Neural cell (in vitro differentiated cells): ENCODE results near the gene FAM237B. TPM values are rescaled to one million over a fixed set of nuclear protein-coding genes. Genes with fewer than 3 reads are reported as not detected.

Experiments used
- H2AFZ ChIP-seq: fragments of 200-600, 300-800 bp; sonication (generic), shearing (Covaris generic); 2 replicates; pipeline ENCODE4 v1.6.0; 2014; ENCODE audit warnings: low read depth, mild to moderate bottlenecking, antibody characterized with exemption, low read length, moderate library complexity
- H3F3A ChIP-seq: fragments of 200-600 bp; shearing (Covaris generic); 2 replicates; pipeline ENCODE4 v1.6.1; 2016; ENCODE audit warnings: mild to moderate bottlenecking, moderate library complexity, mixed read lengths, antibody characterized with exemption, low read length; ENCODE audit not compliant: insufficient read depth, poor library complexity, severe bottlenecking
- H3K27ac ChIP-seq: fragments of 200-600, 300-800 bp; sonication (generic), shearing (Covaris generic); 2 replicates; pipeline ENCODE4 v1.5.1; 2014; ENCODE audit warnings: mild to moderate bottlenecking, low read length, moderate library complexity
- H3K27me3 ChIP-seq: fragments of 300-800, 200-600 bp; sonication (generic), shearing (Covaris generic); 2 replicates; pipeline ENCODE4 v1.6.0; 2014; ENCODE audit warnings: mild to moderate bottlenecking, low read depth, low read length, moderate library complexity; ENCODE audit not compliant: insufficient read depth
- H3K36me3 ChIP-seq: fragments of 300-800, 200-600 bp; sonication (generic), shearing (Covaris generic); 2 replicates; pipeline ENCODE4 v1.5.1; 2014; ENCODE audit warnings: mild to moderate bottlenecking, antibody characterized with exemption, low read length, moderate library complexity; ENCODE audit not compliant: insufficient read depth
- H3K4me2 ChIP-seq: fragments of 300-800, 200-600 bp; sonication (generic), shearing (Covaris generic); 2 replicates; pipeline ENCODE4 v1.6.0; 2014; ENCODE audit warnings: mild to moderate bottlenecking, low read length
- H3K4me3 ChIP-seq: fragments of 300-800, 200-600 bp; sonication (generic), shearing (Covaris generic); 2 replicates; pipeline ENCODE4 v1.5.1; 2014; ENCODE audit warnings: mild to moderate bottlenecking, low read length, moderate library complexity
- H3K79me2 ChIP-seq: fragments of 200-600 bp; shearing (Covaris generic); replicated peaks from 2 replicates; pipeline ENCODE4 v1.6.0; 2014; ENCODE audit warnings: mild to moderate bottlenecking, low read length, moderate library complexity; ENCODE audit not compliant: insufficient read depth
- H3K9ac ChIP-seq: fragments of 300-800, 200-600 bp; sonication (generic), shearing (Covaris generic); 2 replicates; pipeline ENCODE4 v1.6.1; 2016; ENCODE audit warnings: mild to moderate bottlenecking, low read length, mixed read lengths
- H3K9me2 ChIP-seq: fragments of 200-600 bp; shearing (Covaris generic); 2 replicates; pipeline ENCODE4 v1.6.1; 2016; ENCODE audit warnings: mild to moderate bottlenecking, low read length, mixed read lengths; ENCODE audit not compliant: insufficient read depth
- H3K9me3 ChIP-seq: fragments of 200-600, 300-800 bp; sonication (generic), shearing (Covaris generic); 2 replicates; pipeline ENCODE4 v1.6.1; 2016; ENCODE audit warnings: mild to moderate bottlenecking, mixed run types, low read length, moderate library complexity, mixed read lengths
- H4K20me1 ChIP-seq: fragments of 200-600 bp; shearing (Covaris generic); 2 replicates; pipeline ENCODE4 v1.6.1; 2016; ENCODE audit warnings: mild to moderate bottlenecking, mixed run types; ENCODE audit not compliant: insufficient read depth
- CTCF ChIP-seq: fragments of 450-650 bp; IDR thresholded peaks from 2 replicates; pipeline ENCODE4 v1.5.1; 2014; ENCODE audit warnings: antibody characterized with exemption, mild to moderate bottlenecking, moderate library complexity; ENCODE audit not compliant: poor library complexity, severe bottlenecking
- EP300 ChIP-seq: fragments of 450-650 bp; conservative IDR thresholded peaks from 2 replicates; pipeline ENCODE4 v1.6.1; 2014; ENCODE audit warnings: antibody characterized with exemption, mild to moderate bottlenecking, moderate library complexity; ENCODE audit not compliant: poor library complexity, severe bottlenecking
- EZH2 ChIP-seq: fragments of 200-600, 300-800 bp; shearing (Covaris generic), sonication (generic); IDR thresholded peaks from 2 replicates; pipeline ENCODE4 v1.6.1; 2014; ENCODE audit warnings: antibody characterized with exemption, low read length, borderline replicate concordance, mild to moderate bottlenecking; ENCODE audit not compliant: insufficient read depth, poor library complexity, severe bottlenecking
- MXI1 ChIP-seq: fragments of 450-650 bp; conservative IDR thresholded peaks from 2 replicates; pipeline ENCODE4 v1.6.1; 2014; ENCODE audit warnings: antibody characterized with exemption, mild to moderate bottlenecking; ENCODE audit not compliant: poor library complexity, severe bottlenecking
- POLR2AphosphoS5 ChIP-seq: IDR thresholded peaks from 2 replicates; pipeline ENCODE4 v1.6.1; 2012
- RAD21 ChIP-seq: fragments of 450-650 bp; conservative IDR thresholded peaks from 2 replicates; pipeline ENCODE4 v1.6.1; 2014; ENCODE audit warnings: antibody characterized with exemption, mild to moderate bottlenecking, moderate library complexity
- SMC3 ChIP-seq: fragments of 450-650 bp; conservative IDR thresholded peaks from 2 replicates; pipeline ENCODE4 v1.6.1; 2014; ENCODE audit warnings: antibody characterized with exemption, mild to moderate bottlenecking, moderate library complexity; ENCODE audit not compliant: poor library complexity
- TAF1 ChIP-seq: IDR thresholded peaks from 2 replicates; pipeline ENCODE4 v1.6.1; 2012; ENCODE audit warnings: low read depth
- polyA plus RNA-seq: library from polyadenylated mRNA; depleted of rRNA; stranded (reverse); fragments of >200 nt; gene quantifications from 2 replicates; pipeline ENCODE4 v1.2.3, GENCODE V29; 2014
- TF ChIP-seq, protein P1 (sequence below): IDR thresholded peaks from 2 replicates; pipeline ENCODE4 v1.6.1; 2012; ENCODE audit warnings: borderline replicate concordance

The FAM237B gene
- polyA plus RNA-seq, 1 donor from 2014 or later: not detected

DNA sequence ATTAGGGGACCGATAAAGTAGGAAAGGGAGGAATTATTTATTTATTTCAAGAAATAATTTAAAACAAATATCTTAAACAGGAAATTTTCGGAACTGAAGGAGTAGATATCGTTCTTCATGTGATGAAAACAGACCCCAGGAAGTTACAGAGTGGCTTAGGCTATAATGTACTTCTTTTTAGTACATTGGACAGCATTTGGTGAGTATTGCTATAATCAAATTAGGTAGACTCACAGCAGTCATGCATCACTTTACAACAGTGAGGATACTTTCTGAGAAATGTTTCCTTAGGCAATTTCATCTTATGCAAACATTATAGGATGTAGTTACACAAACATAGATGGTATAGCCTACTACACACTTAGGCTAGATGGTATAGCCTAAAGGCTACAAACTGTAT, 33.0 kb downstream of the FAM237B start:
- no peaks in the 10 kb centered on the region for H3K27me3 ChIP-seq
- H3F3A ChIP-seq: no peaks in the 10 kb centered on the region
- H3K9me2 ChIP-seq: no peaks in the 10 kb centered on the region
- no peak overlapping the region for H3K27ac ChIP-seq
- H2AFZ ChIP-seq: no peak overlapping the region
- H3K79me2 ChIP-seq: no peaks in the 10 kb centered on the region
- no peaks in the 10 kb centered on the region for H3K36me3 ChIP-seq
- no peak overlapping the region for H3K4me2 ChIP-seq
- H3K9ac ChIP-seq: no peak overlapping the region
- H4K20me1 ChIP-seq: no peaks in the 10 kb centered on the region
- H3K4me3 ChIP-seq: no peak overlapping the region
- TF ChIP-seq RAD21: no peak
- TF ChIP-seq SMC3: no peak
- no peak for TF ChIP-seq EP300
- TF ChIP-seq CTCF: no peak
- no peak for TF ChIP-seq MXI1
- TF ChIP-seq TAF1: no peak
- TF ChIP-seq, protein P1, sequence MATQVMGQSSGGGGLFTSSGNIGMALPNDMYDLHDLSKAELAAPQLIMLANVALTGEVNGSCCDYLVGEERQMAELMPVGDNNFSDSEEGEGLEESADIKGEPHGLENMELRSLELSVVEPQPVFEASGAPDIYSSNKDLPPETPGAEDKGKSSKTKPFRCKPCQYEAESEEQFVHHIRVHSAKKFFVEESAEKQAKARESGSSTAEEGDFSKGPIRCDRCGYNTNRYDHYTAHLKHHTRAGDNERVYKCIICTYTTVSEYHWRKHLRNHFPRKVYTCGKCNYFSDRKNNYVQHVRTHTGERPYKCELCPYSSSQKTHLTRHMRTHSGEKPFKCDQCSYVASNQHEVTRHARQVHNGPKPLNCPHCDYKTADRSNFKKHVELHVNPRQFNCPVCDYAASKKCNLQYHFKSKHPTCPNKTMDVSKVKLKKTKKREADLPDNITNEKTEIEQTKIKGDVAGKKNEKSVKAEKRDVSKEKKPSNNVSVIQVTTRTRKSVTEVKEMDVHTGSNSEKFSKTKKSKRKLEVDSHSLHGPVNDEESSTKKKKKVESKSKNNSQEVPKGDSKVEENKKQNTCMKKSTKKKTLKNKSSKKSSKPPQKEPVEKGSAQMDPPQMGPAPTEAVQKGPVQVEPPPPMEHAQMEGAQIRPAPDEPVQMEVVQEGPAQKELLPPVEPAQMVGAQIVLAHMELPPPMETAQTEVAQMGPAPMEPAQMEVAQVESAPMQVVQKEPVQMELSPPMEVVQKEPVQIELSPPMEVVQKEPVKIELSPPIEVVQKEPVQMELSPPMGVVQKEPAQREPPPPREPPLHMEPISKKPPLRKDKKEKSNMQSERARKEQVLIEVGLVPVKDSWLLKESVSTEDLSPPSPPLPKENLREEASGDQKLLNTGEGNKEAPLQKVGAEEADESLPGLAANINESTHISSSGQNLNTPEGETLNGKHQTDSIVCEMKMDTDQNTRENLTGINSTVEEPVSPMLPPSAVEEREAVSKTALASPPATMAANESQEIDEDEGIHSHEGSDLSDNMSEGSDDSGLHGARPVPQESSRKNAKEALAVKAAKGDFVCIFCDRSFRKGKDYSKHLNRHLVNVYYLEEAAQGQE: no peak
- TF ChIP-seq POLR2AphosphoS5: no peak
- TF ChIP-seq EZH2: no peak
- no peaks in the 10 kb centered on the region for H3K9me3 ChIP-seq

GRCh38 chr7:90276033-90276728, 44.9 kb downstream of the FAM237B start:
- Histone ChIP-seq H3F3A (no peaks in the 10 kb centered on the region), H3K4me3 (no peak overlapping the region), H4K20me1 (no peaks in the 10 kb centered on the region), H3K9me3 (no peaks in the 10 kb centered on the region), H3K27me3 (no peaks in the 10 kb centered on the region), H3K27ac (no peak overlapping the region), H3K9ac (no peak overlapping the region), H3K36me3 (no peaks in the 10 kb centered on the region), H3K9me2 (no peaks in the 10 kb centered on the region), H3K4me2 (no peak overlapping the region), H2AFZ (no peak overlapping the region), H3K79me2 (no peaks in the 10 kb centered on the region)
- no peak for TF ChIP-seq EZH2
- TF ChIP-seq RAD21: no peak
- no peak for TF ChIP-seq EP300
- no peak for TF ChIP-seq CTCF
- no peak for TF ChIP-seq TAF1
- no peak for TF ChIP-seq POLR2AphosphoS5
- TF ChIP-seq MXI1: no peak
- TF ChIP-seq SMC3: no peak
- TF ChIP-seq, protein P1: no peak
